Endothelial cell of umbilical vein (primary cell): ENCODE measurements around the gene ME3. TPM values are rescaled to one million over a fixed set of nuclear protein-coding genes. Genes with fewer than 3 reads are reported as not detected.

Experiments used
- BruUV-seq: library from RNA; stranded (reverse); fragments of 400-500 nt; replicated peaks from 2 replicates; lab custom pipeline; 2021; lab: Mats Ljungman, UMichigan
- CTCF ChIA-PET: fragments of 300-600, 350-600 bp; sonication (Branson Sonifier 250); formaldehyde crosslinking; loops from one replicate; lab custom pipeline; 2021; ENCODE audit warnings: antibody characterized with exemption, inconsistent platforms; lab: Charles Lee
- POLR2A ChIA-PET: fragments of 300-600, 350-600 bp; sonication (Branson Sonifier 250); formaldehyde crosslinking; loops from one replicate; lab custom pipeline; 2021; ENCODE audit warnings: antibody characterized with exemption, inconsistent platforms; lab: Charles Lee
- DNase-seq: peaks from one replicate; pipeline ENCODE4 v3.0.0-alpha.2; 2011; ENCODE audit warnings: low read depth, low spot score
- FAIRE-seq: peaks from 2 replicates; lab custom pipeline; 2011; peaks lifted over from hg19 to GRCh38; lab: Jason Lieb, UNC
- H2AFZ ChIP-seq: 2 replicates; pipeline ENCODE4 v1.6.0; 2012; ENCODE audit warnings: low read depth, low read length, control low read depth, inconsistent platforms
- H3K27ac ChIP-seq: 2 replicates; pipeline ENCODE4 v1.5.1; 2011; ENCODE audit warnings: low read depth, mild to moderate bottlenecking, control low read depth, low read length, moderate library complexity; ENCODE audit not compliant: insufficient read depth
- H3K27me3 ChIP-seq, 2 experiments: 2 replicates each; pipeline versions ENCODE4 v1.6.0 to v1.6.1; 2011; ENCODE audit warnings: low read length in 2 of 2, mixed read lengths in 1 of 2; ENCODE audit not compliant: control insufficient read depth in 2 of 2, insufficient read depth in 2 of 2
- H3K36me3 ChIP-seq, 2 experiments: 2 replicates in 1 of 2; 3 replicates in 1 of 2; pipeline ENCODE4 v1.5.1; 2011; ENCODE audit warnings: low read length in 2 of 2, mild to moderate bottlenecking in 1 of 2, moderate library complexity in 1 of 2; ENCODE audit not compliant: control insufficient read depth in 2 of 2, insufficient read depth in 2 of 2; ENCODE audit errors: extremely low read depth in 1 of 2
- H3K4me1 ChIP-seq: 3 replicates; pipeline ENCODE4 v1.5.1; 2011; ENCODE audit warnings: mild to moderate bottlenecking, low read length; ENCODE audit not compliant: control insufficient read depth, insufficient read depth; ENCODE audit errors: extremely low read depth
- H3K4me2 ChIP-seq: 2 replicates; pipeline ENCODE4 v1.6.1; 2011; ENCODE audit warnings: low read length, control low read depth, mixed read lengths; ENCODE audit not compliant: insufficient read depth
- H3K4me3 ChIP-seq, 3 experiments: fragments of 200-600 bp in 1 of 3; sonication (generic), shearing (Covaris generic) in 1 of 3; replicated peaks in 1 of 3; 2 replicates each; pipeline ENCODE4 v1.5.1; 2011 to 2016; ENCODE audit warnings: control low read depth in 3 of 3, low read length in 3 of 3, mild to moderate bottlenecking in 2 of 3, inconsistent platforms in 1 of 3, low read depth in 1 of 3, moderate library complexity in 1 of 3; ENCODE audit not compliant: insufficient read depth in 1 of 3
- H3K79me2 ChIP-seq: 2 replicates; pipeline ENCODE4 v1.6.0; 2012; ENCODE audit warnings: low read length, inconsistent platforms; ENCODE audit not compliant: control insufficient read depth, insufficient read depth
- H3K9ac ChIP-seq: replicated peaks from 2 replicates; pipeline ENCODE3; 2011; ENCODE audit warnings: low read length, control low read depth; ENCODE audit not compliant: insufficient read depth; ENCODE audit errors: extremely low read depth
- H3K9me1 ChIP-seq: replicated peaks from 3 replicates; pipeline ENCODE4 v1.6.0; 2011; ENCODE audit warnings: mild to moderate bottlenecking, low read length; ENCODE audit not compliant: control insufficient read depth, insufficient read depth; ENCODE audit errors: extremely low read depth
- H3K9me3 ChIP-seq: replicated peaks from 2 replicates; pipeline ENCODE4 v1.5.1; 2012; ENCODE audit warnings: low read length, inconsistent platforms; ENCODE audit not compliant: control insufficient read depth, insufficient read depth
- H4K20me1 ChIP-seq: replicated peaks from 2 replicates; pipeline ENCODE3; 2011; ENCODE audit warnings: mild to moderate bottlenecking, low read length; ENCODE audit not compliant: control insufficient read depth, insufficient read depth; ENCODE audit errors: extremely low read depth
- EZH2 ChIP-seq: IDR thresholded peaks from 2 replicates; pipeline ENCODE4 v1.6.1; 2012; ENCODE audit warnings: borderline replicate concordance, low read depth, mild to moderate bottlenecking, moderate library complexity, low read length, inconsistent platforms; ENCODE audit not compliant: severe bottlenecking
- GATA2 ChIP-seq: IDR thresholded peaks from 2 replicates; pipeline ENCODE4 v1.7.0; 2011; ENCODE audit warnings: low read depth, mild to moderate bottlenecking, moderate library complexity, mixed read lengths, low read length; ENCODE audit not compliant: insufficient read length, insufficient read depth
- MAX ChIP-seq: IDR thresholded peaks from 2 replicates; pipeline ENCODE4 v1.6.1; 2011; ENCODE audit not compliant: insufficient read depth, insufficient read length
- MYC ChIP-seq: IDR thresholded peaks from one replicate; pipeline ENCODE4 v1.6.1; 2011; ENCODE audit warnings: mild to moderate bottlenecking, low read depth, low read length
- POLR2A ChIP-seq: IDR thresholded peaks from 2 replicates; pipeline ENCODE4 v1.6.1; 2012; ENCODE audit warnings: low read depth, mild to moderate bottlenecking, control low read depth, low read length
- dilution Hi-C: fragments of 300-500 bp; cut with MboI; formaldehyde crosslinking; loops from one replicate; pipeline ENCODE4 v1.15.0; 2019; ENCODE audit warnings: low sequenced_read_pairs; ENCODE audit not compliant: extremely low pct_ligation_motif_present
- intact Hi-C: fragments of 100-400 bp; cut with micrococcal nuclease; formaldehyde crosslinking; loops from one replicate; pipeline ENCODE4 v1.10.0; 2022
- polyA plus RNA-seq, 4 experiments: library from polyadenylated mRNA; depleted of rRNA in 3 of 4; stranded (reverse) in 3 of 4; unstranded in 1 of 4; fragments of >200 nt; gene quantifications; 2 replicates each; pipeline versions ENCODE4 v1.2.1 to v1.2.3, GENCODE V29; 2011 to 2012; ENCODE audit warnings: missing spikeins in 1 of 4
- total RNA-seq: library from RNA; stranded (reverse); gene quantifications from 2 replicates; pipeline ENCODE4 v1.2.3, GENCODE V29; 2021
- TF ChIP-seq, protein P1 (sequence below), 2 donors: IDR thresholded peaks; 1 replicate in 1 of 2; 2 replicates in 1 of 2; pipeline ENCODE4 v1.5.1; 2011; ENCODE audit warnings: low read length in 2 of 2, mild to moderate bottlenecking in 2 of 2, moderate library complexity in 2 of 2, control low read depth in 1 of 2, inconsistent platforms in 1 of 2, low read depth in 1 of 2; ENCODE audit not compliant: insufficient read depth in 1 of 2; ENCODE audit errors: extremely low read depth in 1 of 2

The ME3 gene
- total and polyA plus RNA-seq, 2 donors (not counting 3 experiments of a cell fraction or from before 2014, with no cell fraction given) = 26.9 to 30.4 TPM

DNA sequence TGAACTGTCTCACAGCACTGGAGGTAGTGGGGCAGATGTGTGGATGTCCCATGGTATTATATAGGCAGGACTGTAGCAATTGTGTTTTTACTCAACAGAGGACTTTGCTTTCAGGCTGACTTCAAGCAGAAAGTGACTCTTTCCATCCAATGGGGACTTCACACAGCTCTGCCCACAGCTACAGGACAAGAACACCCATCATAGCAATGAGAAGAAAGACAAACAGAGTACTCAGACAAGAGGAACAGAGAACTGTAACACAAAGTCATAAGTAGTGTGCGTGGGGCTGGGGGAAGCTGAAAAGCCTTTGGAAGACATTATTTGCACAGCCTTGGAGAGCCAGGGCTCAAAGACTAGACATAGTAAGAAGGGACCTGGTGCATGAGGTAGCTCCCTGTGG is 227.4 kb downstream of the ME3 start:
- no peak for DNase-seq
- no peaks in the 10 kb centered on the region for H3K79me2 ChIP-seq
- H3K27me3 ChIP-seq = no peaks in the 10 kb centered on the region
- TF ChIP-seq POLR2A = no peak
- TF ChIP-seq EZH2 = no peak
- TF ChIP-seq MAX = no peak
- FAIRE-seq = no peak
- H3K4me3 ChIP-seq = no peak overlapping the region
- H4K20me1 ChIP-seq = no peaks in the 10 kb centered on the region
- dilution Hi-C loops (no loop called here), intact Hi-C loops (no loop called here)
- no peaks in the 10 kb centered on the region for H3K9me3 ChIP-seq
- no peaks in the 10 kb centered on the region for H3K4me1 ChIP-seq
- H3K36me3 ChIP-seq = no peaks in the 10 kb centered on the region
- no peak overlapping the region for H3K27ac ChIP-seq
- no peak overlapping the region for H3K9ac ChIP-seq
- ChIA-PET POLR2A (no interaction called here), CTCF (interaction anchor here (1.0 to 1.4 kb wide), 3 partner anchors 10 to 164 kb away, joined by 4 to 6 read pairs (median 5); no protein-coding TSS in a partner anchor)
- no peak overlapping the region for H2AFZ ChIP-seq
- H3K9me1 ChIP-seq = no peaks in the 10 kb centered on the region
- H3K4me2 ChIP-seq = no peak overlapping the region
- BruUV-seq = no TSS peak

- no peak for DNase-seq
- no peaks in the 10 kb centered on the region for H3K27me3 ChIP-seq
- dilution Hi-C loops = no loop called here
- no peak overlapping the region for H3K27ac ChIP-seq
- intact Hi-C loops = no loop called here
- peaks cover 6% of the 10 kb centered on the region for H3K4me1 ChIP-seq
- no peak overlapping the region for H3K4me3 ChIP-seq
- H3K4me2 ChIP-seq = no peak overlapping the region
- no peaks in the 10 kb centered on the region for H3K36me3 ChIP-seq
- TF ChIP-seq, protein P1, sequence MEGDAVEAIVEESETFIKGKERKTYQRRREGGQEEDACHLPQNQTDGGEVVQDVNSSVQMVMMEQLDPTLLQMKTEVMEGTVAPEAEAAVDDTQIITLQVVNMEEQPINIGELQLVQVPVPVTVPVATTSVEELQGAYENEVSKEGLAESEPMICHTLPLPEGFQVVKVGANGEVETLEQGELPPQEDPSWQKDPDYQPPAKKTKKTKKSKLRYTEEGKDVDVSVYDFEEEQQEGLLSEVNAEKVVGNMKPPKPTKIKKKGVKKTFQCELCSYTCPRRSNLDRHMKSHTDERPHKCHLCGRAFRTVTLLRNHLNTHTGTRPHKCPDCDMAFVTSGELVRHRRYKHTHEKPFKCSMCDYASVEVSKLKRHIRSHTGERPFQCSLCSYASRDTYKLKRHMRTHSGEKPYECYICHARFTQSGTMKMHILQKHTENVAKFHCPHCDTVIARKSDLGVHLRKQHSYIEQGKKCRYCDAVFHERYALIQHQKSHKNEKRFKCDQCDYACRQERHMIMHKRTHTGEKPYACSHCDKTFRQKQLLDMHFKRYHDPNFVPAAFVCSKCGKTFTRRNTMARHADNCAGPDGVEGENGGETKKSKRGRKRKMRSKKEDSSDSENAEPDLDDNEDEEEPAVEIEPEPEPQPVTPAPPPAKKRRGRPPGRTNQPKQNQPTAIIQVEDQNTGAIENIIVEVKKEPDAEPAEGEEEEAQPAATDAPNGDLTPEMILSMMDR (IDR thresholded peaks at IDR 0.05; ENCODE audit: extremely low read depth in 1 of 2, insufficient read depth in 1 of 2, low read depth in 1 of 2, low read length in 2 of 2) = no peak
- TF ChIP-seq MAX (no peak), GATA2 (no peak), MYC (no peak), POLR2A (no peak)
- no peaks in the 10 kb centered on the region for H3K79me2 ChIP-seq
- BruUV-seq = no TSS peak
- H4K20me1 ChIP-seq = no peaks in the 10 kb centered on the region
- POLR2A ChIA-PET = no interaction called here
- no peaks in the 10 kb centered on the region for H3K9me3 ChIP-seq
- no peak overlapping the region for H3K9ac ChIP-seq
- H2AFZ ChIP-seq = no peak overlapping the region
- no peaks in the 10 kb centered on the region for H3K9me1 ChIP-seq
- FAIRE-seq = no peak
- CTCF ChIA-PET = interaction anchor here (0.6 to 1.8 kb wide), 2 partner anchors 44 to 83 kb away, joined by 3 to 9 read pairs; no protein-coding TSS in a partner anchor
Measured at GRCh38 chr11:86443415-86443814, 229.0 kb downstream of the ME3 start.
